SK-N-SH (cell line): ENCODE measurements around the gene ATP2A3. TPM values are rescaled to one million over a fixed set of nuclear protein-coding genes. Genes with fewer than 3 reads are reported as not detected.

ENCODE experiments used
- CTCF ChIA-PET: fragments of 300-600, 350-600 bp; formaldehyde crosslinking; extraction: SDS; loops from one replicate; lab custom pipeline; 2021; lab: Yijun Ruan, JAX
- POLR2A ChIA-PET: fragments of 350-600 bp; sonication (Branson Sonifier 250); formaldehyde crosslinking; extraction: SDS; loops from one replicate; lab custom pipeline; 2020; ENCODE audit warnings: antibody characterized with exemption, inconsistent platforms; lab: Yijun Ruan, JAX
- DNase-seq: peaks from one replicate; pipeline ENCODE4 v3.0.0; 2012
- H2AFZ ChIP-seq: fragments of 200-600 bp; sonication (generic); 2 replicates; pipeline ENCODE4 v1.8.1; 2016; ENCODE audit warnings: antibody characterized with exemption, mild to moderate bottlenecking, low read depth
- H3F3A ChIP-seq: fragments of 200-600 bp; sonication (generic); replicated peaks from 2 replicates; pipeline ENCODE3; 2016; ENCODE audit warnings: antibody characterized with exemption, mild to moderate bottlenecking; ENCODE audit not compliant: insufficient read depth
- H3K27ac ChIP-seq, 2 experiments: fragments of 200-500 bp in 1 of 2; fragments of 200-600 bp in 1 of 2; sonication (Bioruptor generic) in 1 of 2; sonication (generic), shearing (Covaris generic) in 1 of 2; 2 replicates each; pipeline versions ENCODE4 v1.5.1 to v1.6.1; 2014 to 2016; ENCODE audit warnings: low read depth in 2 of 2, inconsistent platforms in 1 of 2, low read length in 1 of 2, mild to moderate bottlenecking in 1 of 2, mixed read lengths in 1 of 2
- H3K27me3 ChIP-seq: fragments of 200-600 bp; sonication (generic), shearing (Covaris generic); 2 replicates; pipeline ENCODE4 v1.6.1; 2016; ENCODE audit warnings: mixed run types; ENCODE audit not compliant: insufficient read depth
- H3K36me3 ChIP-seq, 2 experiments: fragments of 200-500 bp in 1 of 2; fragments of 200-600 bp in 1 of 2; sonication (Bioruptor generic) in 1 of 2; sonication (generic) in 1 of 2; replicated peaks in 1 of 2; 2 replicates each; pipeline versions ENCODE3 to v1.5.1; 2014 to 2016; ENCODE audit warnings: low read length in 1 of 2, mild to moderate bottlenecking in 1 of 2; ENCODE audit not compliant: insufficient read depth in 2 of 2, control insufficient read depth in 1 of 2
- H3K4me1 ChIP-seq, 2 experiments: fragments of 200-500 bp in 1 of 2; fragments of 200-600 bp in 1 of 2; sonication (Bioruptor generic) in 1 of 2; sonication (generic), shearing (Covaris generic) in 1 of 2; 2 replicates each; pipeline versions ENCODE4 v1.5.1 to v1.6.1; 2014 to 2016; ENCODE audit warnings: low read depth in 1 of 2, low read length in 1 of 2, mixed run types in 1 of 2; ENCODE audit not compliant: insufficient read depth in 2 of 2, control insufficient read depth in 1 of 2
- H3K4me2 ChIP-seq: fragments of 200-600 bp; sonication (generic), shearing (Covaris generic); 2 replicates; pipeline ENCODE4 v1.6.1; 2017; ENCODE audit warnings: mixed run types
- H3K4me3 ChIP-seq, 2 experiments: fragments of 200-500 bp in 1 of 2; fragments of 200-600 bp in 1 of 2; sonication (Bioruptor generic) in 1 of 2; sonication (generic), shearing (Covaris generic) in 1 of 2; 2 replicates each; pipeline versions ENCODE4 v1.5.1 to v1.8.1; 2014 to 2016; ENCODE audit warnings: low read depth in 2 of 2, inconsistent platforms in 1 of 2, low read length in 1 of 2, mild to moderate bottlenecking in 1 of 2, mixed read lengths in 1 of 2, moderate library complexity in 1 of 2
- H3K79me2 ChIP-seq: fragments of 200-600 bp; sonication (generic); 2 replicates; pipeline ENCODE4 v1.8.1; 2017; ENCODE audit warnings: mild to moderate bottlenecking; ENCODE audit not compliant: insufficient read depth
- H3K9ac ChIP-seq: fragments of 200-600 bp; sonication (generic); 2 replicates; pipeline ENCODE4 v1.6.1; 2017; ENCODE audit warnings: mixed run types
- H3K9me2 ChIP-seq: fragments of 200-600 bp; sonication (generic); 2 replicates; pipeline ENCODE4 v1.6.1; 2017; ENCODE audit warnings: mixed run types
- H3K9me3 ChIP-seq: fragments of 200-600 bp; sonication (generic); 2 replicates; pipeline ENCODE4 v1.6.1; 2017; ENCODE audit warnings: mixed run types, mild to moderate bottlenecking, moderate library complexity
- H4K20me1 ChIP-seq: fragments of 200-600 bp; sonication (generic); 2 replicates; pipeline ENCODE4 v1.6.1; 2017; ENCODE audit warnings: mild to moderate bottlenecking, mixed run types; ENCODE audit not compliant: insufficient read depth
- CTCF ChIP-seq: fragments of 200-600 bp; sonication (generic); IDR thresholded peaks from 2 replicates; pipeline ENCODE4 v1.6.1; 2017; ENCODE audit warnings: antibody characterized with exemption, mild to moderate bottlenecking, moderate library complexity
- EP300 ChIP-seq, 2 experiments: IDR thresholded peaks; 2 replicates each; pipeline versions ENCODE4 v1.4.0 to v1.6.1; 2012; ENCODE audit warnings: borderline replicate concordance in 1 of 2, low read depth in 1 of 2, low read length in 1 of 2
- EZH2phosphoT487 ChIP-seq: fragments of 200-600 bp; sonication (generic); IDR thresholded peaks from 2 replicates; pipeline ENCODE4 v1.6.1; 2017; ENCODE audit warnings: low read depth, mixed run types, mild to moderate bottlenecking, antibody characterized with exemption, moderate library complexity, borderline replicate concordance
- FOSL2 ChIP-seq: IDR thresholded peaks from 2 replicates; pipeline ENCODE4 v1.4.0; 2012; ENCODE audit warnings: low read depth, mild to moderate bottlenecking, moderate library complexity, borderline replicate concordance
- FOXJ3 ChIP-seq: sonication (generic); formaldehyde crosslinking; IDR thresholded peaks from 2 replicates; pipeline ENCODE4 v1.5.1; 2020; ENCODE audit warnings: mild to moderate bottlenecking, missing genetic modification reagents
- FOXM1 ChIP-seq: IDR thresholded peaks from 2 replicates; pipeline ENCODE4 v1.4.0; 2012; ENCODE audit warnings: low read depth, mild to moderate bottlenecking
- GABPA ChIP-seq: IDR thresholded peaks from 2 replicates; pipeline ENCODE4 v1.4.0; 2012; ENCODE audit warnings: low read depth, mild to moderate bottlenecking
- JUND ChIP-seq: IDR thresholded peaks from 2 replicates; pipeline ENCODE4 v1.4.0; 2012
- MEF2A ChIP-seq: IDR thresholded peaks from 2 replicates; pipeline ENCODE4 v1.4.0; 2012; ENCODE audit warnings: low read depth, borderline replicate concordance
- MXI1 ChIP-seq: IDR thresholded peaks from 2 replicates; pipeline ENCODE4 v1.6.1; 2012; ENCODE audit warnings: mild to moderate bottlenecking, low read depth, low read length, improper control_type of control experiment
- NFIC ChIP-seq: IDR thresholded peaks from 2 replicates; pipeline ENCODE4 v1.4.0; 2012; ENCODE audit warnings: borderline replicate concordance
- POLR2AphosphoS5 ChIP-seq: IDR thresholded peaks from 2 replicates; pipeline ENCODE4 v1.6.1; 2012; ENCODE audit warnings: low read depth, low read length
- RAD21 ChIP-seq: IDR thresholded peaks from 2 replicates; pipeline ENCODE4 v1.6.1; 2012; ENCODE audit warnings: mild to moderate bottlenecking, low read length
- RCOR1 ChIP-seq: fragments of 150-350 bp; IDR thresholded peaks from 2 replicates; pipeline ENCODE4 v1.6.1; 2017; ENCODE audit warnings: antibody characterized with exemption, low read length
- RFX5 ChIP-seq: IDR thresholded peaks from 2 replicates; pipeline ENCODE4 v1.6.1; 2012; ENCODE audit warnings: mild to moderate bottlenecking, improper control_type of control experiment, low read length
- RXRA ChIP-seq: IDR thresholded peaks from 2 replicates; pipeline ENCODE4 v1.4.0; 2012; ENCODE audit warnings: low read depth, mild to moderate bottlenecking, borderline replicate concordance
- SMC3 ChIP-seq: IDR thresholded peaks from 2 replicates; pipeline ENCODE4 v1.6.1; 2012; ENCODE audit warnings: low read depth, low read length, improper control_type of control experiment
- TCF12 ChIP-seq: IDR thresholded peaks from 2 replicates; pipeline ENCODE4 v1.4.0; 2012
- WGBS: methylation state at CpG from one replicate; pipeline ENCODE4 v1.1.6; 2017; ENCODE audit warnings: low lambda C conversion rate; 5-methylcytosine and 5-hydroxymethylcytosine counted together
- polyA plus RNA-seq, 3 experiments: library from polyadenylated mRNA; depleted of rRNA; stranded (reverse); fragments of >200 nt; gene quantifications; 2 replicates each; pipeline ENCODE4 v1.2.3, GENCODE V29; 2012
- TF ChIP-seq, protein P1 (sequence below): fragments of 150-350 bp; IDR thresholded peaks from 2 replicates; pipeline ENCODE4 v1.6.1; 2016; ENCODE audit warnings: mild to moderate bottlenecking, low read depth, low read length
- TF ChIP-seq, protein P2 (sequence below): fragments of 150-350 bp; IDR thresholded peaks from 2 replicates; pipeline ENCODE4 v1.6.1; 2017; ENCODE audit warnings: antibody characterized with exemption, low read length, low read depth, borderline replicate concordance

ATP2A3 gene
- polyA plus RNA-seq, 1 of the 3 experiments (the other 2 are of a cell fraction), result 2.1 TPM

GRCh38 chr17:3982113-3982512, 17.9 kb upstream of the ATP2A3 start:
- POLR2A ChIA-PET, result no interaction called here
- Histone ChIP-seq H3K79me2 (no peaks in the 10 kb centered on the region), H3K27ac (no peak overlapping the region), H3K9me2 (no peaks in the 10 kb centered on the region), H3K27me3 (no peaks in the 10 kb centered on the region), H3F3A (no peaks in the 10 kb centered on the region), H3K4me1 (no peaks in the 10 kb centered on the region; a peak in 1 of 4 replicates), H4K20me1 (no peaks in the 10 kb centered on the region), H3K36me3 (no peaks in the 10 kb centered on the region), H3K4me2 (no peak overlapping the region), H3K4me3 (no peak overlapping the region), H3K9ac (no peak overlapping the region), H2AFZ (no peak overlapping the region), H3K9me3 (no peaks in the 10 kb centered on the region)
- DNase-seq, result peak; percentile 10
- TF ChIP-seq EZH2phosphoT487 (no peak), RCOR1 (no peak), RAD21 (no peak), FOXM1 (no peak), SMC3 (no peak), GABPA (no peak), RFX5 (no peak), RXRA (no peak)
- WGBS, result 95% methylated on average over 8 of the region's 21 CpGs
- CTCF ChIA-PET, result interaction anchor here (1.7 kb wide), 1 partner anchor 68 kb away, joined by 4 read pairs; no protein-coding TSS in a partner anchor

GRCh38 chr17:3981455-3981854, 17.2 kb upstream of the ATP2A3 start:
- Histone ChIP-seq H3K27ac (no peak overlapping the region), H3K9ac (no peak overlapping the region)
- CTCF ChIA-PET, result no interaction called here
- TF ChIP-seq POLR2AphosphoS5 (no peak), MXI1 (no peak), NFIC (no peak), TCF12 (no peak), CTCF (no peak), RAD21 (no peak), JUND (no peak), GABPA (no peak), FOSL2 (no peak), FOXJ3 (CRISPR knock-in tag) (no peak), EP300 (IDR thresholded peaks at IDR 0.05; ENCODE audit: borderline replicate concordance in 1 of 2, low read depth in 1 of 2, low read length in 1 of 2) (no peak), MEF2A (no peak), RFX5 (no peak)
- TF ChIP-seq, protein P1, sequence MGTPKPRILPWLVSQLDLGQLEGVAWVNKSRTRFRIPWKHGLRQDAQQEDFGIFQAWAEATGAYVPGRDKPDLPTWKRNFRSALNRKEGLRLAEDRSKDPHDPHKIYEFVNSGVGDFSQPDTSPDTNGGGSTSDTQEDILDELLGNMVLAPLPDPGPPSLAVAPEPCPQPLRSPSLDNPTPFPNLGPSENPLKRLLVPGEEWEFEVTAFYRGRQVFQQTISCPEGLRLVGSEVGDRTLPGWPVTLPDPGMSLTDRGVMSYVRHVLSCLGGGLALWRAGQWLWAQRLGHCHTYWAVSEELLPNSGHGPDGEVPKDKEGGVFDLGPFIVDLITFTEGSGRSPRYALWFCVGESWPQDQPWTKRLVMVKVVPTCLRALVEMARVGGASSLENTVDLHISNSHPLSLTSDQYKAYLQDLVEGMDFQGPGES, result no peak
- TF ChIP-seq, protein P2, sequence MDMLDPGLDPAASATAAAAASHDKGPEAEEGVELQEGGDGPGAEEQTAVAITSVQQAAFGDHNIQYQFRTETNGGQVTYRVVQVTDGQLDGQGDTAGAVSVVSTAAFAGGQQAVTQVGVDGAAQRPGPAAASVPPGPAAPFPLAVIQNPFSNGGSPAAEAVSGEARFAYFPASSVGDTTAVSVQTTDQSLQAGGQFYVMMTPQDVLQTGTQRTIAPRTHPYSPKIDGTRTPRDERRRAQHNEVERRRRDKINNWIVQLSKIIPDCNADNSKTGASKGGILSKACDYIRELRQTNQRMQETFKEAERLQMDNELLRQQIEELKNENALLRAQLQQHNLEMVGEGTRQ, result no peak
- TF ChIP-seq, all 33 proteins: peak for 0
- H3K27me3 ChIP-seq, result no peaks in the 10 kb centered on the region
- no peaks in the 10 kb centered on the region for H3K79me2 ChIP-seq
- H4K20me1 ChIP-seq, result no peaks in the 10 kb centered on the region
- H3K9me3 ChIP-seq, result no peaks in the 10 kb centered on the region
- H3K4me1 ChIP-seq, result peaks cover 0 to 2% of the 10 kb centered on the region in 2 experiments; a peak in 2 of 4 replicates
- POLR2A ChIA-PET, result no interaction called here
- no peak overlapping the region for H2AFZ ChIP-seq
- WGBS, result 87% methylated on average over 23 of the region's 23 CpGs
- H3F3A ChIP-seq, result no peaks in the 10 kb centered on the region
- no peak overlapping the region for H3K4me2 ChIP-seq
- H3K9me2 ChIP-seq, result no peaks in the 10 kb centered on the region
- peak; percentile 11 for DNase-seq
- H3K36me3 ChIP-seq, result no peaks in the 10 kb centered on the region
- no peak overlapping the region for H3K4me3 ChIP-seq
